SH-SY5Y (cell line): Measurements from ENCODE around the gene DPEP2.

ENCODE experiments used
- GATA2 ChIP-seq: IDR thresholded peaks from 2 replicates; pipeline ENCODE4 v1.6.1; 2011; ENCODE audit warnings: mild to moderate bottlenecking, low read depth, low read length
- GATA3 ChIP-seq: IDR thresholded peaks from 2 replicates; pipeline ENCODE4 v1.6.1; 2011; ENCODE audit warnings: low read depth, mild to moderate bottlenecking, low read length, moderate library complexity

GRCh38 chr16:68047987-68048386, 48.7 kb upstream of the DPEP2 start:
- no peak for TF ChIP-seq GATA3
- TF ChIP-seq GATA2 = no peak
